Activated CD4-positive, CD25-positive, alpha-beta regulatory T cell (primary cell): ENCODE results near the gene NSRP1.
"Not testable (repeated sequence)": the region's sequence is repeated elsewhere in the genome, so short reads cannot be mapped to it uniquely, and the experiment has no call there.

Source experiments
- DNase-seq, 4 experiments: peaks; one replicate each; lab custom pipeline; 2025; lab: John Stamatoyannopoulos, UW

Gene NSRP1

GRCh38 chr17:30187573-30187972 lies 71.0 kb downstream of the NSRP1 start:
- DNase-seq, result no peak

- DNase-seq, result no peak
Measured at GRCh38 chr17:30188211-30188939, 71.8 kb downstream of the NSRP1 start.

- no peak for DNase-seq
Measured at GRCh38 chr17:30191072-30191471, 74.5 kb downstream of the NSRP1 start.

- no peak for DNase-seq
Measured at GRCh38 chr17:30196504-30196903, 79.9 kb downstream of the NSRP1 start.

GRCh38 chr17:30197416-30197815 lies 80.8 kb downstream of the NSRP1 start:
- no peak for DNase-seq

- DNase-seq, result no peak
Measured at GRCh38 chr17:30199600-30199999, 83.0 kb downstream of the NSRP1 start.

- no peak for DNase-seq
Measured at GRCh38 chr17:30200106-30200505, 83.5 kb downstream of the NSRP1 start.

- DNase-seq, result not testable (repeated sequence)
Measured at GRCh38 chr17:30200656-30201055, 84.0 kb downstream of the NSRP1 start.

GRCh38 chr17:30203471-30203981 lies 86.9 kb downstream of the NSRP1 start:
- no peak for DNase-seq

- no peak for DNase-seq
Measured at GRCh38 chr17:30207655-30208054, 91.0 kb downstream of the NSRP1 start.

- DNase-seq, result no peak
Measured at GRCh38 chr17:30208214-30208613, 91.6 kb downstream of the NSRP1 start.

GRCh38 chr17:30209930-30210329 lies 93.3 kb downstream of the NSRP1 start:
- DNase-seq, result no peak

- no peak for DNase-seq
Measured at GRCh38 chr17:30210366-30210765, 93.8 kb downstream of the NSRP1 start.

GRCh38 chr17:30210901-30211300 lies 94.3 kb downstream of the NSRP1 start:
- no peak for DNase-seq

GRCh38 chr17:30211371-30211770 lies 94.8 kb downstream of the NSRP1 start:
- no peak for DNase-seq

- DNase-seq, result no peak
Measured at GRCh38 chr17:30212750-30213149, 96.1 kb downstream of the NSRP1 start.

GRCh38 chr17:30217054-30217453 lies 100.4 kb downstream of the NSRP1 start:
- DNase-seq, result no peak

GRCh38 chr17:30217746-30218245 lies 101.2 kb downstream of the NSRP1 start:
- DNase-seq, result no peak

GRCh38 chr17:30218799-30219198 lies 102.2 kb downstream of the NSRP1 start:
- DNase-seq, result no peak

GRCh38 chr17:30219315-30219714 lies 102.7 kb downstream of the NSRP1 start:
- no peak for DNase-seq

- no peak for DNase-seq
Measured at GRCh38 chr17:30219833-30220232, 103.2 kb downstream of the NSRP1 start.

GRCh38 chr17:30220414-30220813 lies 103.8 kb downstream of the NSRP1 start:
- no peak for DNase-seq

GRCh38 chr17:30221346-30221745 lies 104.7 kb downstream of the NSRP1 start:
- DNase-seq, result no peak

GRCh38 chr17:30222251-30222650 lies 105.6 kb downstream of the NSRP1 start:
- DNase-seq, result no peak
